HCT116 (cell line): ENCODE results near the gene PRDX2. TPM values are rescaled to one million over a fixed set of nuclear protein-coding genes. Genes with fewer than 3 reads are reported as not detected.

Source experiments
- ATAC-seq: fragments of 200-7000 bp; cut with Tn5 transposase; 2 replicates; pipeline ENCODE4 v1.9.1; 2020; ENCODE audit warnings: mild to moderate bottlenecking, moderate library complexity
- BruUV-seq: library from RNA; stranded (reverse); fragments of 400-500 nt; replicated peaks from 2 replicates; lab custom pipeline; 2021; lab: Mats Ljungman, UMichigan
- CTCF ChIA-PET: fragments of 300-600 bp; sonication (Branson Sonifier 250); formaldehyde crosslinking; loops from one replicate; lab custom pipeline; 2021; ENCODE audit warnings: antibody characterized with exemption; lab: Charles Lee
- POLR2A ChIA-PET: fragments of 300-600, 350-600 bp; sonication (Branson Sonifier 250); formaldehyde crosslinking; loops from one replicate; lab custom pipeline; 2021; ENCODE audit warnings: antibody characterized with exemption; lab: Charles Lee
- RAD21 ChIA-PET, 2 experiments: fragments of 300-600 bp; sonication (Branson Sonifier 250); formaldehyde crosslinking; loops; one replicate each; lab custom pipeline; 2023; ENCODE audit warnings: low total read pairs in 2 of 2; ENCODE audit not compliant: uncharacterized antibody in 2 of 2, unreplicated experiment in 2 of 2, low non-redundant PET in 1 of 2; lab: Charles Lee
- DNase-seq: peaks from one replicate; pipeline ENCODE4 v3.0.0-alpha.2; 2010; ENCODE audit warnings: low read depth, low spot score
- H2AFZ ChIP-seq: fragments of 200-600 bp; shearing (Covaris generic), sonication (generic); 2 replicates; pipeline ENCODE4 v1.6.1; 2017; ENCODE audit warnings: low read depth, mixed run types, mixed read lengths, antibody characterized with exemption, low read length; ENCODE audit not compliant: poor library complexity, severe bottlenecking
- H3K27ac ChIP-seq: 2 replicates; pipeline ENCODE4 v1.5.1; 2012; ENCODE audit warnings: low read depth, low read length
- H3K27me3 ChIP-seq: fragments of 200-600 bp; sonication (generic); 2 replicates; pipeline ENCODE4 v1.6.1; 2016; ENCODE audit warnings: mixed run types, low read length, mixed read lengths; ENCODE audit not compliant: insufficient read depth
- H3K36me3 ChIP-seq, 2 experiments: fragments of 200-500 bp in 1 of 2; fragments of 200-600 bp in 1 of 2; sonication (Bioruptor generic) in 1 of 2; sonication (generic) in 1 of 2; 2 replicates each; pipeline versions ENCODE4 v1.5.1 to v1.6.1; 2014 to 2016; ENCODE audit warnings: low read length in 2 of 2, inconsistent platforms in 1 of 2, mixed read lengths in 1 of 2, mixed run types in 1 of 2; ENCODE audit not compliant: insufficient read depth in 2 of 2, control insufficient read depth in 1 of 2
- H3K4me1 ChIP-seq, 2 experiments: fragments of 200-600 bp in 1 of 2; sonication (generic) in 1 of 2; 2 replicates each; pipeline versions ENCODE4 v1.5.1 to v1.6.1; 2012 to 2017; ENCODE audit warnings: low read length in 2 of 2, inconsistent platforms in 1 of 2, mild to moderate bottlenecking in 1 of 2, mixed read lengths in 1 of 2, mixed run types in 1 of 2, moderate library complexity in 1 of 2; ENCODE audit not compliant: insufficient read depth in 2 of 2, control insufficient read depth in 1 of 2
- H3K4me2 ChIP-seq: fragments of 200-600 bp; sonication (generic); 2 replicates; pipeline ENCODE4 v1.6.1; 2017; ENCODE audit warnings: mixed run types, low read length, mixed read lengths
- H3K4me3 ChIP-seq, 2 experiments: fragments of 200-600 bp in 1 of 2; sonication (generic) in 1 of 2; replicated peaks in 1 of 2; 2 replicates each; pipeline ENCODE4 v1.5.1; 2011 to 2016; ENCODE audit warnings: low read length in 2 of 2, control low read depth in 1 of 2, low read depth in 1 of 2, mild to moderate bottlenecking in 1 of 2, mixed read lengths in 1 of 2, mixed run types in 1 of 2
- H3K79me2 ChIP-seq: fragments of 200-600 bp; sonication (generic); 2 replicates; pipeline ENCODE4 v1.6.1; 2017; ENCODE audit warnings: mild to moderate bottlenecking, mixed run types, low read length, moderate library complexity, mixed read lengths; ENCODE audit not compliant: insufficient read depth
- H3K9ac ChIP-seq: fragments of 200-600 bp; sonication (generic); 2 replicates; pipeline ENCODE4 v1.6.1; 2016; ENCODE audit warnings: low read length, mixed read lengths
- H3K9me2 ChIP-seq: fragments of 200-600 bp; sonication (generic), shearing (Covaris generic); 2 replicates; pipeline ENCODE4 v1.6.1; 2017; ENCODE audit warnings: mixed run types, mild to moderate bottlenecking, moderate library complexity; ENCODE audit not compliant: insufficient read depth
- H3K9me3 ChIP-seq, 2 experiments: fragments of 200-500 bp in 1 of 2; fragments of 200-600 bp in 1 of 2; sonication (Bioruptor generic) in 1 of 2; sonication (generic) in 1 of 2; 2 replicates each; pipeline ENCODE4 v1.6.1; 2014 to 2017; ENCODE audit warnings: low read length in 2 of 2, mixed read lengths in 2 of 2, inconsistent platforms in 1 of 2, low read depth in 1 of 2, mild to moderate bottlenecking in 1 of 2, mixed run types in 1 of 2, moderate library complexity in 1 of 2; ENCODE audit not compliant: control insufficient read depth in 1 of 2, insufficient read depth in 1 of 2
- H4K20me1 ChIP-seq: fragments of 200-600 bp; sonication (generic), shearing (Covaris generic); 2 replicates; pipeline ENCODE4 v1.6.1; 2017; ENCODE audit warnings: mixed run types, mild to moderate bottlenecking, moderate library complexity; ENCODE audit not compliant: insufficient read depth
- ATF3 ChIP-seq: IDR thresholded peaks from 2 replicates; pipeline ENCODE4 v1.6.1; 2012
- CBX3 ChIP-seq: IDR thresholded peaks from 2 replicates; pipeline ENCODE4 v1.6.1; 2012; ENCODE audit warnings: low read depth
- EGR1 ChIP-seq: IDR thresholded peaks from 2 replicates; pipeline ENCODE4 v1.6.1; 2012; ENCODE audit warnings: low read depth
- ELF1 ChIP-seq: IDR thresholded peaks from 2 replicates; pipeline ENCODE4 v1.6.1; 2012; ENCODE audit warnings: low read depth, borderline replicate concordance
- EZH2 ChIP-seq: fragments of 200-600 bp; sonication (generic); IDR thresholded peaks from 2 replicates; pipeline ENCODE4 v1.6.1; 2017; ENCODE audit warnings: antibody characterized with exemption, mixed run types
- EZH2phosphoT487 ChIP-seq: fragments of 200-600 bp; IDR thresholded peaks from 2 replicates; pipeline ENCODE4 v1.6.1; 2018; ENCODE audit warnings: antibody characterized with exemption, borderline replicate concordance
- FOSL1 ChIP-seq: IDR thresholded peaks from 2 replicates; pipeline ENCODE4 v1.6.1; 2012; ENCODE audit warnings: low read depth
- JUND ChIP-seq: IDR thresholded peaks from 2 replicates; pipeline ENCODE4 v1.6.1; 2012
- POLR2A ChIP-seq: IDR thresholded peaks from 2 replicates; pipeline ENCODE4 v1.7.0; 2011; ENCODE audit warnings: borderline replicate concordance; ENCODE audit not compliant: insufficient read depth, insufficient read length; ENCODE audit errors: extremely low read depth
- POLR2AphosphoS5 ChIP-seq: IDR thresholded peaks from 2 replicates; pipeline ENCODE4 v1.6.1; 2011; ENCODE audit warnings: mild to moderate bottlenecking, low read depth, low read length, moderate library complexity
- RAD21 ChIP-seq: IDR thresholded peaks from 2 replicates; pipeline ENCODE4 v1.6.1; 2012; ENCODE audit warnings: low read depth, mild to moderate bottlenecking
- REST ChIP-seq: IDR thresholded peaks from 2 replicates; pipeline ENCODE4 v1.6.1; 2012; ENCODE audit warnings: low read depth
- YY1 ChIP-seq: IDR thresholded peaks from 2 replicates; pipeline ENCODE4 v1.6.1; 2011; ENCODE audit warnings: low read length, low read depth, moderate library complexity, mild to moderate bottlenecking; ENCODE audit not compliant: insufficient replicate concordance; ENCODE audit errors: extremely low read depth
- ZBTB33 ChIP-seq: IDR thresholded peaks from 2 replicates; pipeline ENCODE4 v1.6.1; 2011; ENCODE audit warnings: mild to moderate bottlenecking, low read length, moderate library complexity; ENCODE audit not compliant: insufficient replicate concordance; ENCODE audit errors: extremely low read depth
- ZFX ChIP-seq: fragments of 450-650 bp; IDR thresholded peaks from 2 replicates; pipeline ENCODE4 v1.6.1; 2017
- intact Hi-C: fragments of 100-400 bp; cut with micrococcal nuclease; formaldehyde crosslinking; loops from 2 replicates; pipeline ENCODE4 v1.10.0; 2022
- total RNA-seq: library from RNA; stranded (reverse); gene quantifications from one replicate; pipeline ENCODE4 v1.2.1, GENCODE V29; 2021; ENCODE audit not compliant: unreplicated experiment

PRDX2 gene
- total RNA-seq, 1 experiment from 2014 or later = 387 TPM

- ATAC-seq = no peak
- RAD21 ChIA-PET = no interaction called here
- intact Hi-C loops = loop anchor here (5.0 kb wide), 1 partner anchor 37 kb away; the partner anchor contains the start of gene MAST1
- no peak for DNase-seq
- peak overlapping the region; percentile 94 for H3K9ac ChIP-seq
- H4K20me1 ChIP-seq = no peaks in the 10 kb centered on the region
- peak overlapping the region; percentile 100 for H3K4me2 ChIP-seq
- peaks cover 19 to 42% of the 10 kb centered on the region in 2 experiments for H3K4me1 ChIP-seq
- peak overlapping the region; percentile 86 for H3K27ac ChIP-seq
- no TSS peak for BruUV-seq
- CTCF ChIA-PET = interaction anchor here (0.9 to 6.4 kb wide), 4 partner anchors 25 to 294 kb away, joined by 3 to 87 read pairs (median 4); partner anchors contain the start of gene HOOK2
- H2AFZ ChIP-seq = no peak overlapping the region
- peaks cover 4 to 19% of the 10 kb centered on the region in 2 experiments; a peak in 3 of 4 replicates for H3K36me3 ChIP-seq
- no peaks in the 10 kb centered on the region for H3K9me2 ChIP-seq
- no peaks in the 10 kb centered on the region for H3K27me3 ChIP-seq
- H3K9me3 ChIP-seq = no peaks in the 10 kb centered on the region
- H3K79me2 ChIP-seq = peaks cover 25% of the 10 kb centered on the region
- TF ChIP-seq EZH2 (no peak), ATF3 (no peak), ZBTB33 (no peak), RAD21 (no peak), ZFX (no peak), POLR2A (no peak), FOSL1 (no peak), POLR2AphosphoS5 (no peak), YY1 (no peak), CBX3 (no peak), EZH2phosphoT487 (no peak), ELF1 (no peak), JUND (no peak), REST (no peak), EGR1 (no peak)
- POLR2A ChIA-PET = interaction anchor here (1.2 to 1.4 kb wide), 2 partner anchors 9 to 30 kb away, joined by 3 to 5 read pairs; partner anchors contain the start of gene JUNB
- peak overlapping the region; percentile 93 to 97 for H3K4me3 ChIP-seq
These were observed 1.2 kb downstream of the PRDX2 start for GRCh38 chr19:12800466-12800770.
